K562 (cell line): ENCODE results near the gene OR51B2. TPM values are rescaled to one million over a fixed set of nuclear protein-coding genes. Genes with fewer than 3 reads are reported as not detected.

Experiments
- CCAR2 ChIP-seq: fragments of 200-400 bp; formaldehyde crosslinking; IDR thresholded peaks from 2 replicates; pipeline ENCODE4 v1.6.1; 2017; ENCODE audit warnings: mild to moderate bottlenecking, low read depth, low read length
- FOXA3 ChIP-seq, 2 experiments: fragments of 450-650 bp in 1 of 2; sonication (generic) in 1 of 2; formaldehyde crosslinking; IDR thresholded peaks in 1 of 2; conservative IDR thresholded peaks in 1 of 2; 2 replicates each; pipeline versions ENCODE4 v1.4.0 to v1.8.0; 2020 to 2022; ENCODE audit warnings: mild to moderate bottlenecking in 2 of 2, missing genetic modification reagents in 1 of 2
- HNRNPH1 ChIP-seq: fragments of 200-400 bp; formaldehyde crosslinking; optimal IDR thresholded peaks from 2 replicates; pipeline ENCODE3; 2017; ENCODE audit warnings: low read depth, mild to moderate bottlenecking, low read length, moderate library complexity
- IRF9 ChIP-seq: fragments of 450-650 bp; IDR thresholded peaks from 2 replicates; pipeline ENCODE4 v1.6.1; 2016; ENCODE audit warnings: missing biosample characterization, missing genetic modification characterization
- JUN ChIP-seq, 2 experiments: sonication (generic) in 1 of 2; formaldehyde crosslinking in 1 of 2; IDR thresholded peaks; 2 replicates each; pipeline versions ENCODE4 v1.6.1 to v1.8.0; 2012 to 2022; ENCODE audit warnings: borderline replicate concordance in 2 of 2, mild to moderate bottlenecking in 2 of 2, improper control_type of control experiment in 1 of 2, low read depth in 1 of 2, low read length in 1 of 2, missing genetic modification reagents in 1 of 2
- MAFG ChIP-seq: fragments of 450-650 bp; conservative IDR thresholded peaks from 2 replicates; pipeline ENCODE4 v1.6.1; 2016; ENCODE audit warnings: missing genetic modification characterization, missing compliant biosample characterization
- NEUROD1 ChIP-seq: fragments of 150-350 bp; IDR thresholded peaks from 2 replicates; pipeline ENCODE4 v1.6.1; 2014; ENCODE audit warnings: borderline replicate concordance, low read length, low read depth; ENCODE audit not compliant: partially characterized antibody
- NR4A1 ChIP-seq, 2 experiments: fragments of 250-450 bp in 1 of 2; fragments of 450-650 bp in 1 of 2; sonication (Bioruptor Pico) in 1 of 2; IDR thresholded peaks; 2 replicates each; pipeline versions ENCODE4 v1.4.0 to v1.6.1; 2016 to 2020; ENCODE audit warnings: mild to moderate bottlenecking in 2 of 2, missing compliant biosample characterization in 1 of 2, missing genetic modification characterization in 1 of 2, moderate library complexity in 1 of 2
- POLR3G ChIP-seq: IDR thresholded peaks from 2 replicates; pipeline ENCODE4 v1.6.1; 2011; ENCODE audit not compliant: insufficient read length, insufficient replicate concordance; ENCODE audit errors: extremely low read depth
- RAD51 ChIP-seq: fragments of 450-650 bp; IDR thresholded peaks from 2 replicates; pipeline ENCODE4 v1.7.1; 2016; ENCODE audit warnings: low read depth, mild to moderate bottlenecking, borderline replicate concordance
- TCF7 ChIP-seq: sonication (generic); IDR thresholded peaks from 2 replicates; pipeline ENCODE4 v1.6.1; 2016; ENCODE audit warnings: antibody characterized with exemption, borderline replicate concordance
- TEAD2 ChIP-seq: fragments of 450-650 bp; IDR thresholded peaks from 2 replicates; pipeline ENCODE4 v1.6.1; 2016; ENCODE audit warnings: missing genetic modification characterization, control low read depth, missing compliant biosample characterization
- THRA ChIP-seq: fragments of 450-650 bp; IDR thresholded peaks from 2 replicates; pipeline ENCODE4 v1.6.1; 2017; ENCODE audit warnings: mild to moderate bottlenecking, moderate library complexity
- THRAP3 ChIP-seq: fragments of 450-650 bp; IDR thresholded peaks from 2 replicates; pipeline ENCODE4 v1.6.1; 2016; ENCODE audit warnings: mild to moderate bottlenecking, inconsistent platforms, borderline replicate concordance
- TRIM28 ChIP-seq: fragments of 450-650 bp; IDR thresholded peaks from 2 replicates; pipeline ENCODE4 v1.6.1; 2017
- WHSC1 ChIP-seq: IDR thresholded peaks from one replicate; pipeline ENCODE4 v1.6.1; 2012; ENCODE audit warnings: low read length, control low read depth, inconsistent platforms
- ZC3H8 ChIP-seq: fragments of 450-650 bp; IDR thresholded peaks from 2 replicates; pipeline ENCODE4 v1.6.1; 2017
- ZNF12 ChIP-seq: sonication (generic); formaldehyde crosslinking; IDR thresholded peaks from 2 replicates; pipeline ENCODE4 v1.4.0; 2020; ENCODE audit warnings: mild to moderate bottlenecking, missing genetic modification reagents
- ZNF174 ChIP-seq: fragments of 250-450 bp; sonication (Bioruptor Pico); IDR thresholded peaks from 2 replicates; pipeline ENCODE4 v1.4.0; 2020; ENCODE audit warnings: mild to moderate bottlenecking
- ZNF3 ChIP-seq: fragments of 250-450 bp; sonication (Bioruptor Pico); IDR thresholded peaks from 2 replicates; pipeline ENCODE4 v1.5.0; 2021; ENCODE audit warnings: mild to moderate bottlenecking, moderate library complexity
- ZNF507 ChIP-seq: conservative IDR thresholded peaks from 2 replicates; pipeline ENCODE4 v1.6.1; 2017; ENCODE audit warnings: missing genetic modification characterization, missing compliant biosample characterization
- ZNF77 ChIP-seq: fragments of 250-450 bp; sonication (Bioruptor Pico); IDR thresholded peaks from 2 replicates; pipeline ENCODE4 v1.5.0; 2020
- polyA plus RNA-seq, 8 experiments: library from polyadenylated mRNA; depleted of rRNA in 4 of 8; stranded (reverse) in 5 of 8; unstranded in 3 of 8; fragments of >200 nt; fragmentation: Nextera tagmentation in 2 of 8; fragmentation: Illumina TruSeq in 1 of 8; extraction: Ambion mirVana in 2 of 8; extraction: Trizol in 1 of 8; gene quantifications; 2 replicates each; pipeline versions ENCODE4 v1.2.1 to v1.2.3, GENCODE V29; 2011 to 2014; ENCODE audit warnings: inconsistent platforms in 1 of 8, missing spikeins in 1 of 8
- total RNA-seq, 7 experiments: library from RNA; depleted of rRNA in 6 of 7; stranded (reverse); fragments of >200 nt in 6 of 7; fragmentation: Illumina TruSeq in 2 of 7; extraction: Trizol in 2 of 7; gene quantifications; 2 replicates each; pipeline versions ENCODE4 v1.2.1 to v1.2.3, GENCODE V29; 2011 to 2021; ENCODE audit warnings: low replicate concordance in 1 of 7
- TF ChIP-seq, protein P1 (sequence below): fragments of 250-450 bp; sonication (Bioruptor Pico); IDR thresholded peaks from 2 replicates; pipeline ENCODE4 v1.4.0; 2020; ENCODE audit warnings: mild to moderate bottlenecking, moderate library complexity, borderline replicate concordance

Gene OR51B2
- total and polyA plus RNA-seq, 9 of the 15 experiments (the other 6 are each of a cell fraction or from before 2014, with no cell fraction given) = 0.38 to 6.6 (median 4.0) TPM

GRCh38 chr11:5275369-5276110 is 48.6 kb downstream of the OR51B2 start (continued):
- TF ChIP-seq JUN (IDR thresholded peaks at IDR 0.05; ENCODE audit: borderline replicate concordance, low read depth, low read length) = peak; percentile 12; the same call in 1 of the 2 replicates
- TF ChIP-seq JUN (CRISPR knock-in tag; IDR thresholded peaks at IDR 0.05; ENCODE audit: borderline replicate concordance) = no peak
- TF ChIP-seq ZNF77 = no peak
- TF ChIP-seq NR4A1 (CRISPR knock-in tag; IDR thresholded peaks at IDR 0.05) = no peak
- 0 out of 2 replicates have a peak, but pooled peaks have one; percentile 65 for TF ChIP-seq NR4A1 (tag; IDR thresholded peaks at IDR 0.05)
- no peak for TF ChIP-seq ZNF12
- TF ChIP-seq ZNF507 = no peak
- no peak for TF ChIP-seq FOXA3 (CRISPR knock-in tag; conservative IDR thresholded peaks at IDR 0.05 in 1 of 2, IDR thresholded peaks at IDR 0.05 in 1 of 2)
- no peak for TF ChIP-seq ZNF3 (CRISPR knock-in tag)
- TF ChIP-seq ZC3H8 = no peak
- no peak for TF ChIP-seq HNRNPH1
- no peak for TF ChIP-seq TEAD2 (tag)
- TF ChIP-seq CCAR2 = no peak
- no peak for TF ChIP-seq WHSC1
- no peak for TF ChIP-seq RAD51
- TF ChIP-seq MAFG = no peak; the same call in 1 of the 2 replicates
- TF ChIP-seq IRF9 (tag) = no peak
- peak; percentile 29 for TF ChIP-seq TRIM28
- peak; percentile 25 for TF ChIP-seq NEUROD1
- TF ChIP-seq THRA = no peak
- no peak for TF ChIP-seq TCF7
- TF ChIP-seq ZNF174 (CRISPR knock-in tag) = no peak
- no peak for TF ChIP-seq POLR3G
- TF ChIP-seq, protein P1, sequence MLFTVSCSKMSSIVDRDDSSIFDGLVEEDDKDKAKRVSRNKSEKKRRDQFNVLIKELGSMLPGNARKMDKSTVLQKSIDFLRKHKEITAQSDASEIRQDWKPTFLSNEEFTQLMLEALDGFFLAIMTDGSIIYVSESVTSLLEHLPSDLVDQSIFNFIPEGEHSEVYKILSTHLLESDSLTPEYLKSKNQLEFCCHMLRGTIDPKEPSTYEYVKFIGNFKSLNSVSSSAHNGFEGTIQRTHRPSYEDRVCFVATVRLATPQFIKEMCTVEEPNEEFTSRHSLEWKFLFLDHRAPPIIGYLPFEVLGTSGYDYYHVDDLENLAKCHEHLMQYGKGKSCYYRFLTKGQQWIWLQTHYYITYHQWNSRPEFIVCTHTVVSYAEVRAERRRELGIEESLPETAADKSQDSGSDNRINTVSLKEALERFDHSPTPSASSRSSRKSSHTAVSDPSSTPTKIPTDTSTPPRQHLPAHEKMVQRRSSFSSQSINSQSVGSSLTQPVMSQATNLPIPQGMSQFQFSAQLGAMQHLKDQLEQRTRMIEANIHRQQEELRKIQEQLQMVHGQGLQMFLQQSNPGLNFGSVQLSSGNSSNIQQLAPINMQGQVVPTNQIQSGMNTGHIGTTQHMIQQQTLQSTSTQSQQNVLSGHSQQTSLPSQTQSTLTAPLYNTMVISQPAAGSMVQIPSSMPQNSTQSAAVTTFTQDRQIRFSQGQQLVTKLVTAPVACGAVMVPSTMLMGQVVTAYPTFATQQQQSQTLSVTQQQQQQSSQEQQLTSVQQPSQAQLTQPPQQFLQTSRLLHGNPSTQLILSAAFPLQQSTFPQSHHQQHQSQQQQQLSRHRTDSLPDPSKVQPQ (CRISPR knock-in tag) = no peak
- TF ChIP-seq THRAP3 = no peak
